ENCODE results near the gene UTRN.

- TF ChIP-seq, protein P1, sequence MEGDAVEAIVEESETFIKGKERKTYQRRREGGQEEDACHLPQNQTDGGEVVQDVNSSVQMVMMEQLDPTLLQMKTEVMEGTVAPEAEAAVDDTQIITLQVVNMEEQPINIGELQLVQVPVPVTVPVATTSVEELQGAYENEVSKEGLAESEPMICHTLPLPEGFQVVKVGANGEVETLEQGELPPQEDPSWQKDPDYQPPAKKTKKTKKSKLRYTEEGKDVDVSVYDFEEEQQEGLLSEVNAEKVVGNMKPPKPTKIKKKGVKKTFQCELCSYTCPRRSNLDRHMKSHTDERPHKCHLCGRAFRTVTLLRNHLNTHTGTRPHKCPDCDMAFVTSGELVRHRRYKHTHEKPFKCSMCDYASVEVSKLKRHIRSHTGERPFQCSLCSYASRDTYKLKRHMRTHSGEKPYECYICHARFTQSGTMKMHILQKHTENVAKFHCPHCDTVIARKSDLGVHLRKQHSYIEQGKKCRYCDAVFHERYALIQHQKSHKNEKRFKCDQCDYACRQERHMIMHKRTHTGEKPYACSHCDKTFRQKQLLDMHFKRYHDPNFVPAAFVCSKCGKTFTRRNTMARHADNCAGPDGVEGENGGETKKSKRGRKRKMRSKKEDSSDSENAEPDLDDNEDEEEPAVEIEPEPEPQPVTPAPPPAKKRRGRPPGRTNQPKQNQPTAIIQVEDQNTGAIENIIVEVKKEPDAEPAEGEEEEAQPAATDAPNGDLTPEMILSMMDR (IDR thresholded peaks at IDR 0.05): no peak
- TF ChIP-seq POLR2A (IDR thresholded peaks at IDR 0.05; ENCODE audit: low read depth) (no peak), POLR2AphosphoS5 (IDR thresholded peaks at IDR 0.05) (no peak), EP300 (IDR thresholded peaks at IDR 0.05) (no peak)
These were observed 45.2 kb downstream of the UTRN start for GRCh38 chr6:144330017-144330987.

Measured in esophagus muscularis mucosa (tissue), 4 donors.